Tibial artery (tissue), 4 donors: Measurements from ENCODE around the gene FUT1.

Experiments used
- DNase-seq, 2 donors: peaks; one replicate each; pipeline ENCODE4 v3.0.0-alpha.2; 2019
- H3K27ac ChIP-seq, 2 donors: fragments of 200-600 bp; sonication (generic) in 1 of 2; 1 replicate in 1 of 2; 2 replicates in 1 of 2; pipeline ENCODE4 v1.5.1; 2018 to 2019; ENCODE audit warnings: mild to moderate bottlenecking in 1 of 2
- H3K27me3 ChIP-seq, 2 donors: fragments of 200-600 bp; sonication (generic) in 1 of 2; one replicate each; pipeline versions ENCODE4 v1.5.1 to v1.6.0; 2016 to 2019
- H3K36me3 ChIP-seq, 3 donors: fragments of 200-600 bp; sonication (generic) in 2 of 3; one replicate each; pipeline ENCODE4 v1.5.1; 2016 to 2019; ENCODE audit warnings: mild to moderate bottlenecking in 2 of 3
- H3K4me1 ChIP-seq, 4 donors: fragments of 200-600 bp; sonication (generic) in 2 of 4; 1 replicate in 3 of 4; 2 replicates in 1 of 4; pipeline ENCODE4 v1.5.1; 2016 to 2019
- H3K4me3 ChIP-seq, 2 donors: fragments of 200-600 bp; sonication (generic) in 1 of 2; 1 replicate in 1 of 2; 2 replicates in 1 of 2; pipeline ENCODE4 v1.5.1; 2018 to 2019; ENCODE audit warnings: mild to moderate bottlenecking in 2 of 2
- H3K9me3 ChIP-seq, 3 donors: fragments of 200-600 bp; sonication (generic) in 1 of 3; one replicate each; pipeline ENCODE4 v1.5.1; 2016 to 2019
- intact Hi-C: fragments of 100-400 bp; cut with DNase I; formaldehyde crosslinking; loops from one replicate; pipeline ENCODE4 v1.15.0; 2023; ENCODE audit warnings: low total_unique reads
- TF ChIP-seq, protein P1 (sequence below), 2 experiments: fragments of 200-600 bp in 1 of 2; fragments of 450-650 bp in 1 of 2; IDR thresholded peaks; one replicate each; pipeline ENCODE4 v1.5.1; 2017 to 2019; ENCODE audit warnings: antibody characterized with exemption in 2 of 2, mild to moderate bottlenecking in 1 of 2, moderate library complexity in 1 of 2

Gene FUT1

GRCh38 chr19:48737360-48737998 lies 15.0 kb downstream of the FUT1 start:
- no peaks in the 10 kb centered on the region for H3K36me3 ChIP-seq
- H3K9me3 ChIP-seq, result no peaks in the 10 kb centered on the region
- TF ChIP-seq, protein P1, sequence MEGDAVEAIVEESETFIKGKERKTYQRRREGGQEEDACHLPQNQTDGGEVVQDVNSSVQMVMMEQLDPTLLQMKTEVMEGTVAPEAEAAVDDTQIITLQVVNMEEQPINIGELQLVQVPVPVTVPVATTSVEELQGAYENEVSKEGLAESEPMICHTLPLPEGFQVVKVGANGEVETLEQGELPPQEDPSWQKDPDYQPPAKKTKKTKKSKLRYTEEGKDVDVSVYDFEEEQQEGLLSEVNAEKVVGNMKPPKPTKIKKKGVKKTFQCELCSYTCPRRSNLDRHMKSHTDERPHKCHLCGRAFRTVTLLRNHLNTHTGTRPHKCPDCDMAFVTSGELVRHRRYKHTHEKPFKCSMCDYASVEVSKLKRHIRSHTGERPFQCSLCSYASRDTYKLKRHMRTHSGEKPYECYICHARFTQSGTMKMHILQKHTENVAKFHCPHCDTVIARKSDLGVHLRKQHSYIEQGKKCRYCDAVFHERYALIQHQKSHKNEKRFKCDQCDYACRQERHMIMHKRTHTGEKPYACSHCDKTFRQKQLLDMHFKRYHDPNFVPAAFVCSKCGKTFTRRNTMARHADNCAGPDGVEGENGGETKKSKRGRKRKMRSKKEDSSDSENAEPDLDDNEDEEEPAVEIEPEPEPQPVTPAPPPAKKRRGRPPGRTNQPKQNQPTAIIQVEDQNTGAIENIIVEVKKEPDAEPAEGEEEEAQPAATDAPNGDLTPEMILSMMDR (IDR thresholded peaks at IDR 0.05), result no peak
- no peak for DNase-seq
- intact Hi-C loops, result no loop called here
- no peak overlapping the region for H3K4me3 ChIP-seq
- H3K4me1 ChIP-seq, result peaks cover 0 to 25% (median 14%) of the 10 kb centered on the region in 4 donors
- H3K27ac ChIP-seq, result no peak overlapping the region
- H3K27me3 ChIP-seq, result peaks cover 0 to 17% of the 10 kb centered on the region in 2 donors

DNA sequence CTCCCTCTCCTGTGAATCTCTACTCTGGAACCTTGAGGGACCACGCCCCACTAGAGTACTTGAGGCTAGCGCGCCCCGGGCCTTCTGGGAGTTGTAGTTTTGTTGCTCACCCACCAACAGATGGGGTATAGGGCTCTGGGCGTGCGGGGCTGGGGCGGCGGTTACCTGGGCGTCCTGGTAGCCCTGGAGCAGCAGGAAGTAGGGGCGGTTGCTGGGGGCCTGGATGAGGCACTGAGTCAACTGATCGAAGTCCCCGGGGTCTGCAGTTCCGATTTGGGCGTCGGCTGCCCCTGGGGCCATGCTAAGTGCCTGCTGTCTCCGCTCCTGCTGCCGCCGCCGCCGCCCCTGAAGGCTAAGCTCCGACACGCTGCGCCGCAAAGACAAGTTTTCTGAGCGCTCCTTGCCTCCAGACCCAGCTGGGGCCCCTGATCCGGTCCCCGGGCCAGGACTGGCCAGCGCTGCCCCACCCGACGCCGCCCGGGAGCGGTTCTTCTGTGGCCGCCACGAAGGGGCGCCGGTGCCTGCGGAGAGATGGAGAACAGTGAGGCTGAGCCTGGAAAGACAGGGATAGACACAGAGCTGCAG lies 17.3 kb downstream of the FUT1 start:
- H3K4me3 ChIP-seq, result no peak overlapping the region
- intact Hi-C loops, result no loop called here

DNA sequence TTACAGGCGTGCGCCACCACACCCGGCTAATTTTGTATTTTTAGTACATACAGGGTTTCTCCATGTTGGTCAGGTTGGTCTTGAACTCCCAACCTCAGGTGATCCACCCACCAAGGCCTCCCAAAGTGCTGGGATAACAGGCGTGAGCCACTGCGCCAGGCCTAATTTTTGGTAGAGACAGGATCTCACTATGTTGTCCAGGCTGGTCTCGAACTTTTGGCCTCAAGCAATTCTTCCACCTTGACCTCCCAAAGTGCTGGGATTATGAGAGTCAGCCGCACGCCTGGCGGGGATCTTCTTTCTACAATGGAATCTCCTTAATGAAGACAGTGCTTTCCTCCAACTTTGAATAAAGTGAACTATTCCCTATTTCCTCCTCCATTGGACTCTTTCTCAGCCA lies 17.8 kb downstream of the FUT1 start:
- peaks cover 0 to 21% of the 10 kb centered on the region in 2 donors for H3K27me3 ChIP-seq
- no peak overlapping the region for H3K27ac ChIP-seq
- H3K4me3 ChIP-seq, result no peak overlapping the region
- intact Hi-C loops, result no loop called here
- TF ChIP-seq, protein P1 (IDR thresholded peaks at IDR 0.05), result no peak
- H3K4me1 ChIP-seq, result peaks cover 0 to 15% (median 12%) of the 10 kb centered on the region in 4 donors
- H3K9me3 ChIP-seq, result no peaks in the 10 kb centered on the region
- DNase-seq, result no peak
- no peaks in the 10 kb centered on the region for H3K36me3 ChIP-seq

More for the DNA sequence above, 17.3 kb downstream of the FUT1 start:
- Histone ChIP-seq H3K27me3 (peaks cover 0 to 20% of the 10 kb centered on the region in 2 donors), H3K4me1 (peaks cover 0 to 20% (median 14%) of the 10 kb centered on the region in 4 donors), H3K9me3 (no peaks in the 10 kb centered on the region), H3K27ac (no peak overlapping the region), H3K36me3 (no peaks in the 10 kb centered on the region)
- TF ChIP-seq, protein P1 (IDR thresholded peaks at IDR 0.05), result no peak
- no peak for DNase-seq

GRCh38 chr19:48731452-48731851 lies 21.0 kb downstream of the FUT1 start:
- Histone ChIP-seq H3K27ac (no peak overlapping the region), H3K4me1 (no peaks in the 10 kb centered on the region), H3K27me3 (peaks cover 0 to 22% of the 10 kb centered on the region in 2 donors), H3K4me3 (no peak overlapping the region), H3K9me3 (no peaks in the 10 kb centered on the region), H3K36me3 (peaks cover 0 to 4% (median 0%) of the 10 kb centered on the region in 3 donors)
- intact Hi-C loops, result no loop called here
- TF ChIP-seq, protein P1 (IDR thresholded peaks at IDR 0.05), result no peak
- DNase-seq, result no peak

DNA sequence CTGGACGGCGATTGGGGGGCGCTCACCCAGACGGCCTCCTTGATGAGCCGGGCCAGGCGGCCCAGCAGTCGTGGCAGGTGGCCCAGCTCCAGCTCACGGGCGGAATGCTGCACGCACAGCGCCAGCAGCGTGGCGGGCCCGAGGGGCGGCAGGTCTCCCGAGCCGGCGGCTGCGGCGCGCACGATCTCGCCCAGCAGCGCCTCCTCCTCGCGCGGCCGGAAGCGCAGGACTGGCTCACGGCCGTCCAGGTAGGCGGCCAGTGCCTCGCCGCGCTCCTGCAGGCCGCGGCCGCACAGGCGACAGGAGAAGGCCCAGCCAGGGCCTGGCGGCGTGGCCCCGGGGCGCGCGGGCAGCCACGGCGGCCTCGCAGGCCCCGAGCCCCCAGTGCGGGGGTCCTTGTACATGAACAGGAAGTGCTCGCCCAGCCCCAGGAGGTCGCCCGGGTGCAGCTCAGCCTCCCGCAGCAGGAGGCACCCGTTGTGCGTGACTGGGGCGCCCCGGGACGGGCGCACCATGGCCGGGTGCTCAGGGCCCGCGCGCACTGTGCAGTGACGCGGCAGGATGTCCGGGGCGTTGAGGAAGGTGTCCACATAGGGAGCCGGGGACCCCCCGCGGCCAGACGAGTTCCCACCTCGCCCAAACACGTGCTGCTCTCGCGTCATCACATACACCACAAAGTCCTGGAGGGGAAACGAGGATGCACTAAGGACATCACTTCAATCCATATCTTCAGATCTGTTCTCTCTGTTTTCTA lies 23.4 kb downstream of the FUT1 start:
- intact Hi-C loops, result no loop called here
- Histone ChIP-seq H3K9me3 (no peaks in the 10 kb centered on the region), H3K4me3 (peak overlapping the region in 1 of 2 donors; percentile 16), H3K27me3 (peaks cover 0 to 10% of the 10 kb centered on the region in 2 donors), H3K36me3 (peaks cover 0 to 5% (median 0%) of the 10 kb centered on the region in 3 donors), H3K4me1 (peaks cover 0 to 9% (median 4%) of the 10 kb centered on the region in 4 donors), H3K27ac (no peak overlapping the region)
- DNase-seq, result no peak
- TF ChIP-seq, protein P1 (IDR thresholded peaks at IDR 0.05), result no peak
